Large intestine (tissue), 3 donors: ENCODE measurements around the gene CFL1. TPM values are rescaled to one million over a fixed set of nuclear protein-coding genes. Genes with fewer than 3 reads are reported as not detected.

Experiments used
- DNase-seq, 2 donors: peaks; one replicate each; pipeline versions ENCODE4 v3.0.0 to v3.0.0-alpha.2; 2013
- H3K27ac ChIP-seq: one replicate; pipeline ENCODE4 v1.5.1; 2013; ENCODE audit warnings: low read length
- H3K27me3 ChIP-seq: 2 replicates; pipeline ENCODE4 v1.6.1; 2013; ENCODE audit warnings: low read length; ENCODE audit not compliant: control insufficient read depth, insufficient read depth
- H3K36me3 ChIP-seq: 2 replicates; pipeline ENCODE4 v1.6.1; 2013; ENCODE audit warnings: low read length; ENCODE audit not compliant: control insufficient read depth, insufficient read depth
- H3K4me1 ChIP-seq: one replicate; pipeline ENCODE4 v1.6.1; 2013; ENCODE audit warnings: low read length; ENCODE audit not compliant: control insufficient read depth, insufficient read depth
- H3K4me3 ChIP-seq: one replicate; pipeline ENCODE4 v1.5.1; 2013; ENCODE audit warnings: low read length
- H3K9me3 ChIP-seq: one replicate; pipeline ENCODE4 v1.6.1; 2013; ENCODE audit warnings: mild to moderate bottlenecking, low read depth, low read length, moderate library complexity; ENCODE audit not compliant: control insufficient read depth
- WGBS: methylation state at CpG from one replicate; pipeline ENCODE4 v1.1.5; 2013; ENCODE audit warnings: low lambda C conversion rate; ENCODE audit not compliant: insufficient coverage; 5-methylcytosine and 5-hydroxymethylcytosine counted together
- polyA plus RNA-seq: library from polyadenylated mRNA; unstranded; fragments of 120-200 nt; gene quantifications from one replicate; pipeline ENCODE4 v1.2.1, GENCODE V29; 2013

The CFL1 gene
- polyA plus RNA-seq, 1 donor: 933 TPM

- DNase-seq: peak; percentile 97 to 98
- no peaks in the 10 kb centered on the region for H3K9me3 ChIP-seq
- H3K36me3 ChIP-seq: peaks cover 10% of the 10 kb centered on the region
- H3K4me1 ChIP-seq: peaks cover 44% of the 10 kb centered on the region
- H3K27me3 ChIP-seq: peaks cover 2% of the 10 kb centered on the region
- H3K4me3 ChIP-seq: peak within 1 kb of the TSS; percentile 47
- no CpG with 5 or more reads among the region's 94 CpGs for WGBS
- peak within 1 kb of the TSS; percentile 35 for H3K27ac ChIP-seq
Observed at GRCh38 chr11:65890324-65891218, 32.6 kb upstream of the CFL1 start, which contains the start of gene CCDC85B. CCDC85B (plus strand) TSS chr11:65890673; CDS start chr11:65890784, 111 bp downstream.

DNA sequence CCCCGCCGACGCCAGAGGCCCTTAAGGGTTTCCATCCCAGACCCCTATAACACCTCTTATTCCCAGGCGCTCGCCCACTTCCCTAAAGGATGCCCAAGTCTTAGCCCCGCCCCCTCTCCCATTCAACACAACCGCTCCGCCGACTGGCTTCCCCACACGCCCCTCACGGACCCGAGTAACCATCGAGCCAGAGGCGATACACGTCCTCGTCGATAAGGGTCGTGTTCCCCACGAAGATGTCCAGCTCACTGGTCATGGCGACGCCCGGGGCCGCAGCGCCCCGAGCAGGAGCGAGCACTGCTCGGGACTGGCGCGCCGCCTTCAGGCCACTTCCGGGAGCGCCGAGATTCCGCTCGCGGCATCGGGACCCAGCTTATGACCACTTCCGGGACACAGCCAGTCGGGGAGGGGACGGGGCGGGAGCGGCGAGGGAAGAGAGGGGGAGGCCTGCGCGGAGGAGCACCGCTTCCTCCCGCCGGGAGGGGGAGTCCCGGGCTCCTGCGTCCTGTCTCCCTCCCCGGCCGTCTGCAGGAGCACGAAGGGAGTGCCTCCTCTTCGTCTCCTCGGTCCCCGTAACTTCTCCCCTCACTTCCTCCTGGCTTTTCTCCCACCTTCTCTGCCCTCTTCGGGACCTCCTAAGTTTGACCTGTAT, 30.3 kb upstream of the CFL1 start, which contains the start of gene FIBP:
Gene FIBP, minus strand, starts transcription at position 309 of the 652 bp plus-strand sequence. Its CDS starts 53 bp downstream, at position 256.
- Histone ChIP-seq H3K27ac (peak within 1 kb of the TSS; percentile 89), H3K4me3 (peak within 1 kb of the TSS; percentile 78), H3K27me3 (no peaks in the 10 kb centered on the region), H3K4me1 (peaks cover 58% of the 10 kb centered on the region), H3K9me3 (no peaks in the 10 kb centered on the region), H3K36me3 (peaks cover 29% of the 10 kb centered on the region)
- peak; percentile 97 to 98 for DNase-seq
- no CpG with 5 or more reads among the region's 57 CpGs for WGBS

- Histone ChIP-seq H3K4me1 (peaks cover 58% of the 10 kb centered on the region), H3K27me3 (no peaks in the 10 kb centered on the region), H3K4me3 (peak overlapping the region; percentile 78), H3K36me3 (peaks cover 34% of the 10 kb centered on the region), H3K9me3 (no peaks in the 10 kb centered on the region), H3K27ac (peak overlapping the region; percentile 89)
- no peak for DNase-seq
- no CpG with 5 or more reads among the region's 23 CpGs for WGBS
Observed at GRCh38 chr11:65887723-65888162, 29.8 kb upstream of the CFL1 start.

DNA sequence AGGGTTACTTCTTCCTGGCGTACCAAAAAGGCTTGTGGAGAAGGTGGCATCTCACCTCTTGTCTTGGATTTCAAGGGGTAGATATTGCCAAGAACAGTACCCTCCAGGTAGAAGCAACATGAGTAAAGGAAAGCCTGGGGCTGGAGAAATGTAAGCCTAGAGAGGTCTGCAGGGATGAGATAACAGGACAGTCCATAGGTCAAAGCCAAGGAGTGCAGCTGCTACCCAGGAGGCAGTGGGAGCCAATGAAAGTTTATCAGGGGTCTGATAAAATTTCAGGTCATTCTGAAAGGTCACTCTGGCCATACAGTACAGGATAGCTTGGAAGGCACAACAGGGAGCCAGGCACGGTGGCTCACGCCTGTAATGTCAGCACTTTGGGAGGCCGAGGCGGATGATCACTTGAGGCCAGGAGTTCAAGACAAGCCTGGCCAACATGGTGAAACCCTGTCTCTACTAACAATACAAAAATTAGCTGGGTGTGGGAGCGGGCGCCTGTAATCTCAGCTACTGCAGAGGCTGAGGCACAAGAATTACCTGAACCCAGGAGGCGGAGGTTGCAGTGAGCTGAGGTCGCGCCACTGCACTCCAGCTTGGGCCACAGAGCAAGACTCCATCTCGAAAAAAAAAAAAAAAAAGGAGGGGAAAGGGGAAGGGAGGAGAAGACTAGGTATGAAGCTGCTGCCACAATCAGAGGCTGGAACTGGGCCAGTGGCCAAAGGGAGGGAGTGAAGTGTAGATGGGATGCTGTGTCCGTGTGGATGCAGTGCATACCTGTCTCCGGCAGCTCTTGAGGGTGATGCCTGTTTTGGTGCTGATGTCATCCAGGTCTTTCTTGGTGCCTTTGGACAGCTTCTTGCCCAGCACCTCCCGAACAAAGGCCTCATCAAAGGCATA, 29.1 kb upstream of the CFL1 start:
- no peaks in the 10 kb centered on the region for H3K27me3 ChIP-seq
- peak in 1 of 2 donors; percentile 60 for DNase-seq
- H3K9me3 ChIP-seq: no peaks in the 10 kb centered on the region
- no CpG with 5 or more reads among the region's 14 CpGs for WGBS
- peak overlapping the region; percentile 78 for H3K4me3 ChIP-seq
- H3K4me1 ChIP-seq: peaks cover 56% of the 10 kb centered on the region
- peak overlapping the region; percentile 89 for H3K27ac ChIP-seq
- H3K36me3 ChIP-seq: peaks cover 41% of the 10 kb centered on the region

DNA sequence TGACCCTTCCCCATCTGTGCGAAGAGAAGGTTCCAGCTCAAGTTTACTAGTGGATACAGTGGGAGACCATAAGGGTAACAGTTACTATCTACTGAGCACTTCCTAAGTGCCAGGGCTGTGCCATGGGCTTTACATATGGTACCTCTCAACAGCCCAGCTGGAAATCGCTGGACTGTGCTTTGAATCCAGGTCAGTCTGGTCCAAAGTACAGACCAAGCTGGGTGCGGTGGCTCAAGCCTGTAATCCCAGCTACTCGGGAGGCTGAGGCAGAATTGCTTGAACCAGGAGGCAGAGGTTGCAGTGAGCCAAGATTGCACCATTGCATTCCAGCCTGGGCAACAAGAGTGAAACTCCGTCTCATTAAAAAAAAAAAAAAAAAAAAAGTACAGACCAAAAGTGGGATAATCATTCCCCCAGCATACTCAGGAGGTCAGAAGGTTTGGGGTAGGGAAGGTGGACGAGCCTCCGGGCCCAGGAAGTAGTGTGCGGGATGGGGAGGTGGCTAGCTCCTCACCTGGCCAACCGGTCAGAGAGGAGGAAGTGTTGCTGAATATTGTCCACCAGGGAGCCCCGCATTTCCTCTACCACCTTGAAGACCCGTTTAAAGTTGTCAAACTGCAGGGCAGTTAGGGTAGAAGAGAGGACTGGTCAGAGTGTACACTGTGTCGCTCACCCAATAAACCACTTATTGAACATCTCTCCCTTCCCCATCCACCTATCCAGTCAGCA, 28.0 kb upstream of the CFL1 start:
- Histone ChIP-seq H3K9me3 (no peaks in the 10 kb centered on the region), H3K27ac (peak overlapping the region; percentile 4), H3K27me3 (no peaks in the 10 kb centered on the region), H3K36me3 (peaks cover 42% of the 10 kb centered on the region), H3K4me3 (no peak overlapping the region), H3K4me1 (peaks cover 46% of the 10 kb centered on the region)
- no CpG with 5 or more reads among the region's 12 CpGs for WGBS
- DNase-seq: peak in 1 of 2 donors; percentile 42

- DNase-seq: no peak
- no CpG with 5 or more reads among the region's 7 CpGs for WGBS
- H3K4me1 ChIP-seq: peaks cover 45% of the 10 kb centered on the region
- no peaks in the 10 kb centered on the region for H3K27me3 ChIP-seq
- no peaks in the 10 kb centered on the region for H3K9me3 ChIP-seq
- no peak overlapping the region for H3K4me3 ChIP-seq
- peaks cover 42% of the 10 kb centered on the region for H3K36me3 ChIP-seq
- H3K27ac ChIP-seq: peak overlapping the region; percentile 3
Observed at GRCh38 chr11:65885231-65885630, 27.3 kb upstream of the CFL1 start.

- H3K4me3 ChIP-seq: no peak overlapping the region
- peaks cover 40% of the 10 kb centered on the region for H3K4me1 ChIP-seq
- H3K36me3 ChIP-seq: peaks cover 42% of the 10 kb centered on the region
- DNase-seq: peak; percentile 66 to 69
- H3K9me3 ChIP-seq: no peaks in the 10 kb centered on the region
- H3K27ac ChIP-seq: no peak overlapping the region
- no CpG with 5 or more reads among the region's 9 CpGs for WGBS
- H3K27me3 ChIP-seq: no peaks in the 10 kb centered on the region
Observed at GRCh38 chr11:65884716-65885092, 26.7 kb upstream of the CFL1 start.

DNA sequence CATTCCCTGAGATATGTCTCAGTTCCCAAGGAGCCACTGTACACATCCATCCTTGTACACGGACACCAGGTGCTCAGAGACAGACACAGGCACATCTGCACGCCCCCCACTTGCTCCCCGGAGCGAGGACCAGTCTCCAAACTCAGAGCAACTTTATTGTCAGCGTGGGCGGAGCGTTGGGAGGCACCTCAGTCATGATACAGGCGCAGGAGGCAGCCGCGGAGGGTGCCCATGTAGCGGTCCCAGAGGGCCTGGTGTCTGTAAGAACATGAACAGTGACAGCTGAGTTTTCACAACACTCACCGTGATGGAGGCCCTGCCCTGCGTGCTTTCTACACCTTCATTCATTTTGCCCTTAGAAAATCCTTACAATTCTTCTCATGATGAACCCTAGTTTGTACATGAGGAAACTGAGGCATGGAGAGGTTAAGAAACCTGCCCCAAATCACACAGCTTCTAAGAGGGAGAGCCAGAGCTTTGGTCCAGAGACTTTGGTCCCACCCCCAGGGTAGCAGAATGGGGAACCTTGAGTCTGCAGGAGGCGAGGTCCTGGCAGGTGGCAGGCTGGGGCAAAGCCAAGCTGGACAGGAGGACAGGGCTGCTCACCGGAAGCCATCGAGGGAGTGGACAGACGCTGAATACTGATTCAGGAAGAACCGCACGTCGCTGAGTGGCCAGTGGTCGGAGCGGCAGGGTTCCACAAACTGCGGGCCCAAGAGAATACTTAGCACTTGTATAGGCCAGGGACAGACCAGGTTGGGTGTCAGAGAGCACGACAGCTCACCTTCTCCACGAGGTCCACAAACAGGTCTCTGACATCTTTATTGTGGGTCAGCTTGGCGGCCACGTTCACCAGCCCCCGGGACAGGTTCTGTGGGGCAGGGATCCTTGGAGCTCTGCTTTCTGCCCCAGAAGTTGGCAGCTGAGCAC, 26.1 kb upstream of the CFL1 start:
- no peaks in the 10 kb centered on the region for H3K27me3 ChIP-seq
- no peak for DNase-seq
- H3K36me3 ChIP-seq: peaks cover 42% of the 10 kb centered on the region
- H3K4me3 ChIP-seq: no peak overlapping the region
- H3K9me3 ChIP-seq: no peaks in the 10 kb centered on the region
- WGBS: no CpG with 5 or more reads among the region's 28 CpGs
- peaks cover 36% of the 10 kb centered on the region for H3K4me1 ChIP-seq
- no peak overlapping the region for H3K27ac ChIP-seq
